ENCODE data around the gene RRAS. TPM values are rescaled to one million over a fixed set of nuclear protein-coding genes. Genes with fewer than 3 reads are reported as not detected.
A peak's percentile ranks its signal among the peaks of the same experiment; 100 is the strongest.

RRAS gene
- total RNA-seq, 1 experiment from 2014 or later, result 20.1 TPM

GRCh38 chr19:49652551-49653465, 12.9 kb upstream of the RRAS start:
- no peak overlapping the region for H3K4me3 ChIP-seq (ENCODE audit: insufficient read depth, low read depth, low read length)
- no peaks in the 10 kb centered on the region for H3K27me3 ChIP-seq (ENCODE audit: control insufficient read depth, insufficient read depth, low read length)
- no peak for DNase-seq
- H3K36me3 ChIP-seq (replicated peaks; ENCODE audit: control insufficient read depth, insufficient read depth, low read length), result peaks cover 28% of the 10 kb centered on the region

DNA sequence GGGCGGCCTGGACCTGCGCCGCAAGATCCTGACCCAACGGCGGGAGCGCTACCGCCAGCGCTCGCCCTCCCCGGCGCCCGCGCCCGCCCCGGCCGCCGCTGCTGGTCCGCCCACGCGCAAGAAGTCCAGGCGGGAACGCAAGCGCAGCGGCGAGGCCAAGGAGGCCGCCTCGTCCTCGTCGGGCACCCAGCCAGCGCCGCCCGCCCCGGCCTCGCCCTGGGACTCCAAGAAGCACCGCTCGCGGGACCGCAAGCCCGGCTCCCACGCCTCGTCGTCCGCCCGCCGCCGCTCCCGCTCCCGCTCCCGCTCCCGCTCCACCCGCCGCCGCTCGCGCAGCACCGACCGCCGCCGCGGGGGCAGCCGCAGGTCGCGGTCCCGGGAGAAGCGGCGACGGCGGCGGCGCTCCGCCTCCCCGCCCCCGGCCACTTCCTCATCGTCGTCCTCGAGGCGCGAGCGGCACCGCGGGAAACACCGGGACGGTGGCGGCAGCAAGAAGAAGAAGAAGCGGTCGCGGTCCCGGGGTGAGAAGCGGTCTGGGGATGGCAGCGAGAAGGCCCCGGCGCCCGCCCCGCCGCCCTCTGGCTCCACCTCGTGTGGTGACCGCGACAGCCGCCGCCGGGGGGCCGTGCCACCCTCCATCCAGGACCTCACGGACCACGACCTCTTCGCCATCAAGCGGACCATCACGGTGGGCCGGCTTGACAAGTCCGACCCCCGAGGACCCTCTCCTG, 12.0 kb upstream of the RRAS start:
- H3K4me3 ChIP-seq (ENCODE audit: insufficient read depth, low read depth, low read length), result no peak overlapping the region
- H3K27me3 ChIP-seq (ENCODE audit: control insufficient read depth, insufficient read depth, low read length), result no peaks in the 10 kb centered on the region
- DNase-seq, result peak; percentile 64
- H3K36me3 ChIP-seq (replicated peaks; ENCODE audit: control insufficient read depth, insufficient read depth, low read length), result peaks cover 30% of the 10 kb centered on the region

- H3K36me3 ChIP-seq (replicated peaks; ENCODE audit: control insufficient read depth, insufficient read depth, low read length), result peaks cover 30% of the 10 kb centered on the region
- H3K27me3 ChIP-seq (ENCODE audit: control insufficient read depth, insufficient read depth, low read length), result no peaks in the 10 kb centered on the region
- H3K4me3 ChIP-seq (ENCODE audit: insufficient read depth, low read depth, low read length), result no peak overlapping the region
- DNase-seq, result peak; percentile 59
Measured at GRCh38 chr19:49651029-49651819, 11.3 kb upstream of the RRAS start.

DNA sequence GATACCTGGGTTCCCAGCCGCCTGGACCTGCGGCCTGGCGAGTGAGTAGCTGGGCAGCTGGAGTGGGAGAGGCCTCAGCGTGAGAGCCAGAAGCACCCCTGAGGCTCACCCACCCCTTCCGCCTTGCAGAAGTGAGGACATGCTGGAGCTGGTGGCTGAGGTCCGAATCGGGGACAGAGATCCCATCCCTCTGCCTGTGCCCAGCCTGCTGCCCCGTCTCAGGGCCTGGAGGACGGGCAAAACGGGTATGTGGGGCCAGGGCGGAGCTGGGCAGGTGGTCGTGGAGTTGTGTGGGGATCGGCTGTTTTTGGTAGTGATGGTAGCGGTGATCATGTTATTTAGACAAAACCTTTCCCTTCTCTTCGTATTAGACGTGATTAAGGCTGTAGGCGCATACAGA, 6.6 kb upstream of the RRAS start:
- DNase-seq, result peak; percentile 37
- H3K4me3 ChIP-seq (ENCODE audit: insufficient read depth, low read depth, low read length), result no peak overlapping the region
- no peaks in the 10 kb centered on the region for H3K27me3 ChIP-seq (ENCODE audit: control insufficient read depth, insufficient read depth, low read length)
- H3K36me3 ChIP-seq (replicated peaks; ENCODE audit: control insufficient read depth, insufficient read depth, low read length), result peaks cover 22% of the 10 kb centered on the region

DNA sequence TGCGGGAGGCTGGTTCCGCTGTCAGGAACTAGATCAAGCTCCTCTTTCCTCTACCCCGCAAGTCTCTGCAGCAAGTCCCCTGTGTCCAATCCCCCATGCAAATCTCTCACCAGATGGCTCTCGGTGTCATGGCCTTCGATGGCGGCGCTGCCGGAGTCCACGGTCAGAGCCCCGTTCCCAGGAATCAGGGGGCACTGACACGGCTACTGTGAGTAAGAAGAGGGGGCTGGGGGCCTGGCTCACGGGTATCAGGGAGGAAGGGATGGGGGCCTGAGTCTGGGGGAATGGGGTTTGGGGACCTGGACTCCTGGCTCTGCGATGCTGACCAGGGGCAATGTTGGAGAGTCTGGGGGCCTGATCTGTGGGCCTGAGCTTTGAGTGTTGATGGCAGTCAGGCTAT, 6.1 kb upstream of the RRAS start:
- Histone ChIP-seq H3K27me3 (ENCODE audit: control insufficient read depth, insufficient read depth, low read length) (no peaks in the 10 kb centered on the region), H3K36me3 (replicated peaks; ENCODE audit: control insufficient read depth, insufficient read depth, low read length) (peaks cover 22% of the 10 kb centered on the region), H3K4me3 (ENCODE audit: insufficient read depth, low read depth, low read length) (no peak overlapping the region)
- peak; percentile 42 for DNase-seq

DNA sequence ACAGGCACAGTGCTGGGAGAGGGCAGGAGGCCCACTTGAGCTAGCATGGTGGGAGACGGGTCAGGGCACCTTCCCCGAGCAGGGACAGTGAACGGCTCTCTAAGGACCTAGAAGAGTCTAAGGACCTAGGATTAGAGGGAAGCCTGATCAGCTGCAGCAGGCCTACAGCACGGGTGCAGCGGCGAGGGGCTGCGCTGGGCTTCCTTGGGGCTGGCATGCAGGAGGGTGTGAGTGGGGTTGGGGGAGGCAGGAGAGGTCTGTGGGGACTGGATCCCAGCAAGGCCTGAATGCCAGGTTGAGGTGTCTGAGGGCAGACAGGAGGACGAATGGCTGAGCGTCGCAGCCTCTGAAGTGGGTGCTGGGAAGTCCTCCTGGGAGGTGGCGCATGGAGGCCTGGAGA, 5.6 kb upstream of the RRAS start:
- DNase-seq, result peak; percentile 38
- peaks cover 22% of the 10 kb centered on the region for H3K36me3 ChIP-seq (replicated peaks; ENCODE audit: control insufficient read depth, insufficient read depth, low read length)
- H3K4me3 ChIP-seq (ENCODE audit: insufficient read depth, low read depth, low read length), result no peak overlapping the region
- H3K27me3 ChIP-seq (ENCODE audit: control insufficient read depth, insufficient read depth, low read length), result no peaks in the 10 kb centered on the region

GRCh38 chr19:49643466-49643865, 3.5 kb upstream of the RRAS start:
- DNase-seq, result peak; percentile 53
- H3K27me3 ChIP-seq (ENCODE audit: control insufficient read depth, insufficient read depth, low read length), result no peaks in the 10 kb centered on the region
- H3K4me3 ChIP-seq (ENCODE audit: insufficient read depth, low read depth, low read length), result no peak overlapping the region
- H3K36me3 ChIP-seq (replicated peaks; ENCODE audit: control insufficient read depth, insufficient read depth, low read length), result peaks cover 13% of the 10 kb centered on the region

DNA sequence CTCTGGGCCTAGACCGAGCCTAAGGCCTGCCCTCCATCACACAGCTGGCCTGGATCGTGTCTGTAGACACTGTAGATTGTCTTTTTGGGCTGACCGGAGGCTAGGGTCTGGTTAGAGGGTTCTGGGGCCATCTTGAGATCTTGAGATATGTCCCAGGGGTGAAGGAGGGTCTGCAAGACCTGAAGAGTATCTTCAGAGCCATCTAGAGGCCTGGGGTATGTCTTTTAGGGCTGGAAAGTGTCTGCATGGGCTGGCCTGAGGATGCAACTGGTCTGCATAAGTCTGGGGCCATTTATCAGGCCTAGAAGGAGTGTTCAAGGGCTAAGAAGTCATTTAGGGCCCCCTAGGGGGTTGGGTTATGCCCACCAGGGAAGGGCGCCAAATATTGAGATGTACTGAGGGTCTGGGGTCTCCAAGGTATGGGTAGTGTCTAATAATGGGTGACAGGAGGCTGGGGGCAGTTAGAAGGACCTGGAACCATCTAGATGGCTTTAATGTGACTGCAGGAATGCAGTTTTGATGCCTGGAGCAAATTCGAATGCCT, 2.6 kb upstream of the RRAS start:
- peak; percentile 71 for DNase-seq
- peaks cover 12% of the 10 kb centered on the region for H3K36me3 ChIP-seq (replicated peaks; ENCODE audit: control insufficient read depth, insufficient read depth, low read length)
- H3K27me3 ChIP-seq (ENCODE audit: control insufficient read depth, insufficient read depth, low read length), result no peaks in the 10 kb centered on the region
- peak overlapping the region; percentile 96 for H3K4me3 ChIP-seq (ENCODE audit: insufficient read depth, low read depth, low read length)

GRCh38 chr19:49641688-49642491, 1.9 kb upstream of the RRAS start, which contains the start of gene SCAF1:
TSS of gene SCAF1 (plus strand) at chr19:49642209. CDS start at chr19:49645027, 2,818 bp downstream.
- Histone ChIP-seq H3K36me3 (replicated peaks; ENCODE audit: control insufficient read depth, insufficient read depth, low read length) (peaks cover 8% of the 10 kb centered on the region), H3K27me3 (ENCODE audit: control insufficient read depth, insufficient read depth, low read length) (no peaks in the 10 kb centered on the region), H3K4me3 (ENCODE audit: insufficient read depth, low read depth, low read length) (peak within 1 kb of the TSS; percentile 96)
- DNase-seq, result peak; percentile 98

DNA sequence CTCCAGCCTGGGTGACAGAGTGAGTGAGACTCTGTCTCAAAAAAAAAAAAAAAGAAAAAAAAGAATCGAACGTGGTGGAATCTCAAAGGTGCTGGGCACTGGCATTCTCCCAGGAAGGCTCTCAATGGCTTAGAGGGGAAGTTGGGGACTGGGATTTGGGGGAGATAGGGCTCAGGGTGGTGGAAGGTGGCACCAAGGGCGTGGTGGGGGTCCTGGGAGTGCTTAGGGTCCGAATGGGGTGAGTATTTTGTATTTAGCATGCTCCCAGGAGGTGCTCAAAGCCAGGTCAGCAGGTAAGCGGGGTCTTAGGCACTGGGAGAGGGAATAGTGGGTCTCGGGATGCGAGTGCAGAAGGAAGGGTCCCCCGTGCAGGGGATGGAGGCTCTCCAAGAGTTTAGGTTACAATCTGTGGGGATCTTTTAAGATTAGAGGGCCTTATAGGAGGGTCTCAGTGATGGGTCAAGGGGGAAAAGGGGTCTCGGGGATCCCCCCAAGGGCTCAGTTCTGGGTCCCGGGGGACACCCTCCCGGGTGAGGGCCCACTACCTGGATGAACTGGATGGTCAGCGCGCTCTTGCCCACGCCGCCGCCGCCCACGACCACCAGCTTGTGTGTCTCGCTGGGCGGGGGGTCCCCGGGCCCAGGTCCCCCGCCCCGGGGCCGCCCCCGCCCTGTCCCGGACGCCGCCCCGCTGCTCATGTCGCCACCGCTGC, 386 bp downstream of the RRAS start:
- Histone ChIP-seq H3K4me3 (ENCODE audit: insufficient read depth, low read depth, low read length) (peak overlapping the region; percentile 59), H3K27me3 (ENCODE audit: control insufficient read depth, insufficient read depth, low read length) (no peaks in the 10 kb centered on the region), H3K36me3 (replicated peaks; ENCODE audit: control insufficient read depth, insufficient read depth, low read length) (no peaks in the 10 kb centered on the region)
- peak; percentile 69 for DNase-seq

DNA sequence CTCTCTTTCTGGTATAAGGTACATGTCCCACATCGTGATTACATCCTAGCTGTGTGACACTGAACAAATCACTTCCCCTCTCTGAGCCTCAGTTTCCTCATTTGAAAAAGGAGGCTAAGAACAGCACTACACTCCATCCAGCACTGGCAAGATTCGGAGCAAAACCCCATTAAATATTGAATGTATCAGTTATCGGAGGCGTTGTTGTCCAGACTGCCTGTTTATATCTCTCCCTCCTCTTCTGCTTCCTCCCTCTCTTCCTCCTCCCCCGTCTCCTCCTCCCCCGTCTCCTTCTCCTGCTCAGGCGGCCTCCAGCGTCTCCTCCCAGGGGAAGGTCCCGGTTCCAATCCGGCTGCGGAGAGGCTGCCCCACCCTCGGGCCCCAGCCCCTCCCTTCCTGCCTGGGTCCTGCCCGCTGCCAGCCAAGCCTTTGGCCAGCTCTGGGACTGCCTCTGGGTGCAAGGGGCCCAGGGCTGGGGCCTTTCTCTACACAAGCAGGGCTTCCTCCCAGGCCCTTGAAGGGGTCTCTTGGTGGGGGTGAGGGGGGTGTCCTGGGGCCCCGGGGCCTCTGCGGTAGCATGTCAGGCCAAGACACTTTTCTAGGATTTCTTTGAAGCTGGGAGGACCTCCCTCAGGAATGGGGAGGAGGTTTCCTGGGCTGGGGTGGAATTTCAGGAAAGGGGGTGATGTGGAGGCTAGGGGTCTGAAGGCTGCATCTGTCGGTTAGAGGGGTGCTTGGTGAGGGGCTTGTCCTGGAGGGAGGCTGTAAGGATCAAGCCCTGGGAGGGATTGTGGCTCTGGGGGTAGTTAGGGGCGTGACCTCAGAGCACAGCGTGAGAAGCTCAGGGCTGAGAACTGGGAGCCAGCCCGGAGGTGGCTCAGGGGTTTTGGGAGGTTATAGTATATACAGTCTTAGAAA, 1.9 kb downstream of the RRAS start:
- Histone ChIP-seq H3K27me3 (ENCODE audit: control insufficient read depth, insufficient read depth, low read length) (no peaks in the 10 kb centered on the region), H3K36me3 (replicated peaks; ENCODE audit: control insufficient read depth, insufficient read depth, low read length) (no peaks in the 10 kb centered on the region), H3K4me3 (ENCODE audit: insufficient read depth, low read depth, low read length) (peak overlapping the region; percentile 22)
- peak; percentile 88 for DNase-seq

DNA sequence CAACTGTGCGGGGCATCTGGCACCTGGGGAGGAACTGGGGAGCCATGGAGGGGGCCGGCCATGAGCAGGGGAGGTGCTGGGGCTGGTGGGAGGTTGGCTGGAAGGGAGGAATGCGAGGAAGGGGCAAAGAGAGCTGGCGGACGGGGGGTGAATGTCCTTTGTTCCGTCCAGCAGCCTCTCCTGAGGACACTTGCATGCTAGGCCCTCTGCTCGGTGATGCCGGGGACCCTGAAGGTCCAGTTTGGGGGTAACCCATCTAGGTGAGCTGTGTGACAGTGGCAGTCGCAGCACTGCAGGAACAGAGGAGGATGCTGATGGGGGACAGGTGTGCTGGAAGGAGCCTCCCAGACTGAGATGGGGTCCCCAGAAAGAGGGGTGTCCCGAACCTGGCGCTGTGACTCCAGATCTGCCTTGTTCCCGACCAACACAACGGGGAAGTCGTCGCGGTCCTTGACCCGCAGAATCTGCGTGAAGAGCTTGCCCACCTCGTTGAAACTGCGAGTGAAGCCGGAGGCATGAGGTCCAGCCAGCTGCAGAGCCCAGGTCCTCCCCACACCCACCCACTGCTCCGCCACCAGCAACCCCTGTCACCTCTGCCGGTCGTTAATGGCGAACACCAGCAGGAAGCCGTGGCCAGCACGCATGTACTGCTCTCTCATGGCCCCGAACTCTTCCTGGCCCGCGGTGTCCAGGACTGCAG, 3.6 kb downstream of the RRAS start:
- no peak overlapping the region for H3K4me3 ChIP-seq (ENCODE audit: insufficient read depth, low read depth, low read length)
- H3K36me3 ChIP-seq (replicated peaks; ENCODE audit: control insufficient read depth, insufficient read depth, low read length), result no peaks in the 10 kb centered on the region
- no peaks in the 10 kb centered on the region for H3K27me3 ChIP-seq (ENCODE audit: control insufficient read depth, insufficient read depth, low read length)
- DNase-seq, result no peak
